ENCODE measurements around the gene OR2Y1. TPM values are rescaled to one million over a fixed set of nuclear protein-coding genes. Genes with fewer than 3 reads are reported as not detected.

OR2Y1 gene
- total and polyA plus RNA-seq, 2 of the 13 experiments (the other 11 are each of a cell fraction or from before 2014, with no cell fraction given) = not detected

GRCh38 chr5:180720486-180720885, 19.4 kb downstream of the OR2Y1 start:
- no peak for TF ChIP-seq ZNF557 (CRISPR knock-in tag; IDR thresholded peaks at IDR 0.05)
- TF ChIP-seq, protein P1, sequence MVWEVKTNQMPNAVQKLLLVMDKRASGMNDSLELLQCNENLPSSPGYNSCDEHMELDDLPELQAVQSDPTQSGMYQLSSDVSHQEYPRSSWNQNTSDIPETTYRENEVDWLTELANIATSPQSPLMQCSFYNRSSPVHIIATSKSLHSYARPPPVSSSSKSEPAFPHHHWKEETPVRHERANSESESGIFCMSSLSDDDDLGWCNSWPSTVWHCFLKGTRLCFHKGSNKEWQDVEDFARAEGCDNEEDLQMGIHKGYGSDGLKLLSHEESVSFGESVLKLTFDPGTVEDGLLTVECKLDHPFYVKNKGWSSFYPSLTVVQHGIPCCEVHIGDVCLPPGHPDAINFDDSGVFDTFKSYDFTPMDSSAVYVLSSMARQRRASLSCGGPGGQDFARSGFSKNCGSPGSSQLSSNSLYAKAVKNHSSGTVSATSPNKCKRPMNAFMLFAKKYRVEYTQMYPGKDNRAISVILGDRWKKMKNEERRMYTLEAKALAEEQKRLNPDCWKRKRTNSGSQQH (CRISPR knock-in tag; IDR thresholded peaks at IDR 0.05; ENCODE audit: low read depth) = no peak
- TF ChIP-seq, protein P2, sequence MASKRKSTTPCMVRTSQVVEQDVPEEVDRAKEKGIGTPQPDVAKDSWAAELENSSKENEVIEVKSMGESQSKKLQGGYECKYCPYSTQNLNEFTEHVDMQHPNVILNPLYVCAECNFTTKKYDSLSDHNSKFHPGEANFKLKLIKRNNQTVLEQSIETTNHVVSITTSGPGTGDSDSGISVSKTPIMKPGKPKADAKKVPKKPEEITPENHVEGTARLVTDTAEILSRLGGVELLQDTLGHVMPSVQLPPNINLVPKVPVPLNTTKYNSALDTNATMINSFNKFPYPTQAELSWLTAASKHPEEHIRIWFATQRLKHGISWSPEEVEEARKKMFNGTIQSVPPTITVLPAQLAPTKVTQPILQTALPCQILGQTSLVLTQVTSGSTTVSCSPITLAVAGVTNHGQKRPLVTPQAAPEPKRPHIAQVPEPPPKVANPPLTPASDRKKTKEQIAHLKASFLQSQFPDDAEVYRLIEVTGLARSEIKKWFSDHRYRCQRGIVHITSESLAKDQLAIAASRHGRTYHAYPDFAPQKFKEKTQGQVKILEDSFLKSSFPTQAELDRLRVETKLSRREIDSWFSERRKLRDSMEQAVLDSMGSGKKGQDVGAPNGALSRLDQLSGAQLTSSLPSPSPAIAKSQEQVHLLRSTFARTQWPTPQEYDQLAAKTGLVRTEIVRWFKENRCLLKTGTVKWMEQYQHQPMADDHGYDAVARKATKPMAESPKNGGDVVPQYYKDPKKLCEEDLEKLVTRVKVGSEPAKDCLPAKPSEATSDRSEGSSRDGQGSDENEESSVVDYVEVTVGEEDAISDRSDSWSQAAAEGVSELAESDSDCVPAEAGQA (IDR thresholded peaks at IDR 0.05; ENCODE audit: low read depth) = no peak
- TF ChIP-seq, protein P2 (CRISPR knock-in tag; IDR thresholded peaks at IDR 0.05; ENCODE audit: borderline replicate concordance) = no peak
- TF ChIP-seq, protein P3, sequence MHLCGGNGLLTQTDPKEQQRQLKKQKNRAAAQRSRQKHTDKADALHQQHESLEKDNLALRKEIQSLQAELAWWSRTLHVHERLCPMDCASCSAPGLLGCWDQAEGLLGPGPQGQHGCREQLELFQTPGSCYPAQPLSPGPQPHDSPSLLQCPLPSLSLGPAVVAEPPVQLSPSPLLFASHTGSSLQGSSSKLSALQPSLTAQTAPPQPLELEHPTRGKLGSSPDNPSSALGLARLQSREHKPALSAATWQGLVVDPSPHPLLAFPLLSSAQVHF (CRISPR knock-in tag; IDR thresholded peaks at IDR 0.05) = no peak
- TF ChIP-seq IRF2 (CRISPR knock-in tag; IDR thresholded peaks at IDR 0.05) = no peak
- no peak for TF ChIP-seq ATF2 (CRISPR knock-in tag; IDR thresholded peaks at IDR 0.05)
- TF ChIP-seq, protein P4, sequence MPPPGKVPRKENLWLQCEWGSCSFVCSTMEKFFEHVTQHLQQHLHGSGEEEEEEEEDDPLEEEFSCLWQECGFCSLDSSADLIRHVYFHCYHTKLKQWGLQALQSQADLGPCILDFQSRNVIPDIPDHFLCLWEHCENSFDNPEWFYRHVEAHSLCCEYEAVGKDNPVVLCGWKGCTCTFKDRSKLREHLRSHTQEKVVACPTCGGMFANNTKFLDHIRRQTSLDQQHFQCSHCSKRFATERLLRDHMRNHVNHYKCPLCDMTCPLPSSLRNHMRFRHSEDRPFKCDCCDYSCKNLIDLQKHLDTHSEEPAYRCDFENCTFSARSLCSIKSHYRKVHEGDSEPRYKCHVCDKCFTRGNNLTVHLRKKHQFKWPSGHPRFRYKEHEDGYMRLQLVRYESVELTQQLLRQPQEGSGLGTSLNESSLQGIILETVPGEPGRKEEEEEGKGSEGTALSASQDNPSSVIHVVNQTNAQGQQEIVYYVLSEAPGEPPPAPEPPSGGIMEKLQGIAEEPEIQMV (CRISPR knock-in tag; IDR thresholded peaks at IDR 0.05; ENCODE audit: low read depth) = no peak
- no peak for TF ChIP-seq CBFB (CRISPR knock-in tag; IDR thresholded peaks at IDR 0.05)
- no peak for TF ChIP-seq CREB1 (IDR thresholded peaks at IDR 0.05)
- no peak for TF ChIP-seq CREB1 (CRISPR knock-in tag; IDR thresholded peaks at IDR 0.05)
- TF ChIP-seq ZNF10 (CRISPR knock-in tag; IDR thresholded peaks at IDR 0.05; ENCODE audit: borderline replicate concordance, low read depth) = no peak
- ChIA-PET CTCF (ENCODE audit: low intra/inter-chr PET ratio, low total read pairs) (no interaction called here), POLR2A (no interaction called here)
- H4K20me1 ChIP-seq (ENCODE audit: insufficient read depth, low read length) = no peaks in the 10 kb centered on the region
- WGBS (ENCODE audit: low lambda C conversion rate) = 34% methylated on average over 6 of the region's 9 CpGs
- no peaks in the 10 kb centered on the region for H3K4me1 ChIP-seq (ENCODE audit: insufficient read depth, low read length)
- DNase-seq (ENCODE audit: low spot score) (no peak), ATAC-seq (no peak; the same call in 2 of the 3 replicates), FAIRE-seq (no peak)
- no peaks in the 10 kb centered on the region for H3K79me2 ChIP-seq (ENCODE audit: insufficient read depth, low read length)
- H3K4me3 ChIP-seq (replicated peaks in 1 of 3; ENCODE audit: insufficient read depth in 1 of 3, low read depth in 2 of 3, low read length in 3 of 3) = no peak overlapping the region
- H3K9ac ChIP-seq (ENCODE audit: insufficient read depth, low read depth, low read length) = no peak overlapping the region
- H3K4me2 ChIP-seq (ENCODE audit: low read depth, low read length) = no peak overlapping the region
- BruUV-seq (replicated peaks) = no TSS peak
- in situ Hi-C loops (cut with HindIII; ENCODE audit: extremely low pct_ligation_motif_present, low pct_unique_long_range_greater_than_20kb) = no loop called here
- H3K9me3 ChIP-seq (ENCODE audit: low read length) = no peaks in the 10 kb centered on the region
- H3K27ac ChIP-seq (ENCODE audit: extremely low read length, insufficient read depth, low read length) = no peak overlapping the region
- no peak overlapping the region for H2AFZ ChIP-seq (ENCODE audit: low read length)
- intact Hi-C loops (cut with micrococcal nuclease; ENCODE audit: unreplicated experiment) = no loop called here
- H3K27me3 ChIP-seq (ENCODE audit: control insufficient read depth in 1 of 2, insufficient read depth in 2 of 2, low read length in 2 of 2) = peaks cover 0 to 3% of the 10 kb centered on the region in 2 experiments; a peak in 1 of 5 replicates
- H3K36me3 ChIP-seq (replicated peaks in 1 of 2; ENCODE audit: control insufficient read depth in 1 of 2, insufficient read depth in 2 of 2, low read length in 2 of 2) = no peaks in the 10 kb centered on the region
